Esophagus muscularis mucosa (tissue), 4 donors: ENCODE measurements around the gene PCNX1.

Experiments
- EP300 ChIP-seq: sonication (generic); formaldehyde crosslinking; IDR thresholded peaks from one replicate; pipeline ENCODE4 v1.6.1; 2017; ENCODE audit warnings: antibody characterized with exemption
- POLR2A ChIP-seq: fragments of 450-650 bp; IDR thresholded peaks from one replicate; pipeline ENCODE4 v1.6.1; 2017; ENCODE audit warnings: antibody characterized with exemption, moderate library complexity, mild to moderate bottlenecking, low read depth
- TF ChIP-seq, protein P1 (sequence below), 3 experiments: fragments of 200-600 bp in 2 of 3; fragments of 450-650 bp in 1 of 3; sonication (generic) in 2 of 3; IDR thresholded peaks; one replicate each; pipeline ENCODE4 v1.5.1; 2017 to 2019; ENCODE audit warnings: antibody characterized with exemption in 3 of 3, mild to moderate bottlenecking in 2 of 3, moderate library complexity in 1 of 3

DNA sequence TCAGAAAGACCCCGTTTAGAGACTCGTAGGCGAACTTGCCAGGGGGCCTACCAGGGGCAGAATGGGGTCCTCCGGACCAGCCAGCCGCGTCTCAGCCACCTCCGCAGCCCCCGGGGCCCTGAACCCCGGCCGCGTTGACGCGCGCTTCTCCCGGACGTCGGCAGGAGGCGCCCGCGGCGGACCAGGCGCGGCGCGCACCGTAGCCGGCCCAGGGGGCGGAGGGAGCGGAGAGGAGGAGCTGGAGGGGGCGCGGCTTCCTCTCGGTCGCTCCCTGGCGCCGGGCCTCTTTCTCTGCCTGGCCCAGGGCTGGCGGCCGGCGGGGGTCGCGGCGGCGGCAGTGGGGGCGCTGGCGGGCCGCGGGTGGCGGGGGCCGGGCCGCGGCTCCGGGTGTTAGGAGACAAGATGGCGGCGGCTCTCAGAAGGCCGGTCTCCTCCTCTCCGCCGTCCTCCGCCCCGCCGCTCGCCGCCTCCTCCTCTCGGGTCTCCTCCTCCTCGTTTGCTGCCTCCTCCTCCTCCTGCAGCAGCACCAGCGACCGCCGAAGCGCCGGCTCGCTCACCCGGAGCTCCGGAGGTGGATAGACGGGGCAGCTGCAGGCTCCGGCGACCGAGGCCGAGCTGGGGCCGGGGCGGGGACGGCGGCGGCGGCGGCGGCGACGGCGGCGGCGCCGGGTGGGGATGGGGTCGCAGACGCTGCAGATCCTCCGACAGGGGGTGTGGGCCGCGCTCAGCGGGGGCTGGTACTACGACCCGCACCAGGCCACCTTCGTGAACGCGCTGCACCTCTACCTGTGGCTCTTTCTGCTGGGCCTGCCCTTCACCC lies at the start of gene PCNX1:
- TF ChIP-seq, protein P1, sequence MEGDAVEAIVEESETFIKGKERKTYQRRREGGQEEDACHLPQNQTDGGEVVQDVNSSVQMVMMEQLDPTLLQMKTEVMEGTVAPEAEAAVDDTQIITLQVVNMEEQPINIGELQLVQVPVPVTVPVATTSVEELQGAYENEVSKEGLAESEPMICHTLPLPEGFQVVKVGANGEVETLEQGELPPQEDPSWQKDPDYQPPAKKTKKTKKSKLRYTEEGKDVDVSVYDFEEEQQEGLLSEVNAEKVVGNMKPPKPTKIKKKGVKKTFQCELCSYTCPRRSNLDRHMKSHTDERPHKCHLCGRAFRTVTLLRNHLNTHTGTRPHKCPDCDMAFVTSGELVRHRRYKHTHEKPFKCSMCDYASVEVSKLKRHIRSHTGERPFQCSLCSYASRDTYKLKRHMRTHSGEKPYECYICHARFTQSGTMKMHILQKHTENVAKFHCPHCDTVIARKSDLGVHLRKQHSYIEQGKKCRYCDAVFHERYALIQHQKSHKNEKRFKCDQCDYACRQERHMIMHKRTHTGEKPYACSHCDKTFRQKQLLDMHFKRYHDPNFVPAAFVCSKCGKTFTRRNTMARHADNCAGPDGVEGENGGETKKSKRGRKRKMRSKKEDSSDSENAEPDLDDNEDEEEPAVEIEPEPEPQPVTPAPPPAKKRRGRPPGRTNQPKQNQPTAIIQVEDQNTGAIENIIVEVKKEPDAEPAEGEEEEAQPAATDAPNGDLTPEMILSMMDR (IDR thresholded peaks at IDR 0.05), result peak in 2 of 3 experiments; percentile 87 to 89
- TF ChIP-seq POLR2A, result no peak
- TF ChIP-seq EP300, result no peak
